GM12864 (cell line): Measurements from ENCODE around the gene CHERP.

Experiments used
- DNase-seq: peaks from one replicate; pipeline ENCODE4 v3.0.0-alpha.2; 2011; ENCODE audit warnings: low read depth
- H3K4me3 ChIP-seq: 2 replicates; pipeline ENCODE4 v1.5.1; 2011; ENCODE audit warnings: mild to moderate bottlenecking, low read depth, low read length, control low read depth
- TF ChIP-seq, protein P1 (sequence below): IDR thresholded peaks from 2 replicates; pipeline ENCODE4 v1.5.1; 2011; ENCODE audit warnings: low read depth, mild to moderate bottlenecking, moderate library complexity, low read length, control low read depth, inconsistent platforms; ENCODE audit errors: missing control alignments

The CHERP gene, protein sequence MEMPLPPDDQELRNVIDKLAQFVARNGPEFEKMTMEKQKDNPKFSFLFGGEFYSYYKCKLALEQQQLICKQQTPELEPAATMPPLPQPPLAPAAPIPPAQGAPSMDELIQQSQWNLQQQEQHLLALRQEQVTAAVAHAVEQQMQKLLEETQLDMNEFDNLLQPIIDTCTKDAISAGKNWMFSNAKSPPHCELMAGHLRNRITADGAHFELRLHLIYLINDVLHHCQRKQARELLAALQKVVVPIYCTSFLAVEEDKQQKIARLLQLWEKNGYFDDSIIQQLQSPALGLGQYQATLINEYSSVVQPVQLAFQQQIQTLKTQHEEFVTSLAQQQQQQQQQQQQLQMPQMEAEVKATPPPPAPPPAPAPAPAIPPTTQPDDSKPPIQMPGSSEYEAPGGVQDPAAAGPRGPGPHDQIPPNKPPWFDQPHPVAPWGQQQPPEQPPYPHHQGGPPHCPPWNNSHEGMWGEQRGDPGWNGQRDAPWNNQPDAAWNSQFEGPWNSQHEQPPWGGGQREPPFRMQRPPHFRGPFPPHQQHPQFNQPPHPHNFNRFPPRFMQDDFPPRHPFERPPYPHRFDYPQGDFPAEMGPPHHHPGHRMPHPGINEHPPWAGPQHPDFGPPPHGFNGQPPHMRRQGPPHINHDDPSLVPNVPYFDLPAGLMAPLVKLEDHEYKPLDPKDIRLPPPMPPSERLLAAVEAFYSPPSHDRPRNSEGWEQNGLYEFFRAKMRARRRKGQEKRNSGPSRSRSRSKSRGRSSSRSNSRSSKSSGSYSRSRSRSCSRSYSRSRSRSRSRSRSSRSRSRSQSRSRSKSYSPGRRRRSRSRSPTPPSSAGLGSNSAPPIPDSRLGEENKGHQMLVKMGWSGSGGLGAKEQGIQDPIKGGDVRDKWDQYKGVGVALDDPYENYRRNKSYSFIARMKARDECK

DNA sequence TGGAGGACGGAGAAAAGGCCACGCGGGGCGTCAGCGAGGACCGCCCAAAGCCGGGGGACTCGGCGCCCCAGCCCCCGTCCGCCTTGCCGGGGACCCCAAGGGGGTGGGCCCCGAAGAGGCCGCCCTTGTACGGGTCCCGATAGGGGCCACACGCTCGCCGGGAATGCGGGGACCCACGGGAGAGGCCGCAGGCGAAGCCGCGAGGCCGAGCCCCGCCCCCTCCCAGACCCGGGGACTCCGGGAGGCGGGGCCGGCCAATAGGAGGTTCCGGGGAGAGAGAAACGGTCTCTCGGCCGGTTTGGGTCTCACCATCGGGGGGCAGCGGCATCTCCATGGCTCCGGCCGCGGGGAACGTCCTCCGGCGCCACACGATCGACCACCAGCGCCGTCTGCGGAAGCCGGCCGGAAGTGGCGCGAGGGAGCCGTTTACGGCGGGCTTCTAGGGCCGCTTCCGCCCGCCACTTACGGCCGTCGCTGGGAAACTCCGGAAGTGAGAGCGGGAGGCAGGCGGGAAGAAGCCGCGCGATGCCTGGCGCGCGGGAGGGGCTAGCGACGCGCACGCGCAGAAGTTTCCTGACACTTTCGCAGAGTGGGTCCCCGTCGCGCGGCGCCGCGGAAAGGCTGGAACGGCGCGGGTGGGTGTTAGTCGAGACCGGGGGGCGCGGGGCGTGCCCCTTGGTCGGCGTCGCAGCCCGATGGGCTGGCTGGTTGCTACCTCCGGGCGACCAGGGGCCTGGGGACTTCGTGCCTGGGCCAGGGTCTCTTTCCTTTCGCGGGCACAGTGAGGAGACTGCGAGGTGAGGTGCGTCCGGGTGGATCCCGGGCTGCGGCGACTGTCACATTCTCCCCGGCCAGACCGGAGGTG is at the start of gene CHERP:
CHERP (minus strand) TSS at position 393 of the 865 bp plus-strand sequence; CDS start at position 334, 59 bp downstream.
- DNase-seq = peak; percentile 76
- TF ChIP-seq, protein P1, sequence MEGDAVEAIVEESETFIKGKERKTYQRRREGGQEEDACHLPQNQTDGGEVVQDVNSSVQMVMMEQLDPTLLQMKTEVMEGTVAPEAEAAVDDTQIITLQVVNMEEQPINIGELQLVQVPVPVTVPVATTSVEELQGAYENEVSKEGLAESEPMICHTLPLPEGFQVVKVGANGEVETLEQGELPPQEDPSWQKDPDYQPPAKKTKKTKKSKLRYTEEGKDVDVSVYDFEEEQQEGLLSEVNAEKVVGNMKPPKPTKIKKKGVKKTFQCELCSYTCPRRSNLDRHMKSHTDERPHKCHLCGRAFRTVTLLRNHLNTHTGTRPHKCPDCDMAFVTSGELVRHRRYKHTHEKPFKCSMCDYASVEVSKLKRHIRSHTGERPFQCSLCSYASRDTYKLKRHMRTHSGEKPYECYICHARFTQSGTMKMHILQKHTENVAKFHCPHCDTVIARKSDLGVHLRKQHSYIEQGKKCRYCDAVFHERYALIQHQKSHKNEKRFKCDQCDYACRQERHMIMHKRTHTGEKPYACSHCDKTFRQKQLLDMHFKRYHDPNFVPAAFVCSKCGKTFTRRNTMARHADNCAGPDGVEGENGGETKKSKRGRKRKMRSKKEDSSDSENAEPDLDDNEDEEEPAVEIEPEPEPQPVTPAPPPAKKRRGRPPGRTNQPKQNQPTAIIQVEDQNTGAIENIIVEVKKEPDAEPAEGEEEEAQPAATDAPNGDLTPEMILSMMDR = no peak
- H3K4me3 ChIP-seq = peak within 1 kb of the TSS; percentile 77

DNA sequence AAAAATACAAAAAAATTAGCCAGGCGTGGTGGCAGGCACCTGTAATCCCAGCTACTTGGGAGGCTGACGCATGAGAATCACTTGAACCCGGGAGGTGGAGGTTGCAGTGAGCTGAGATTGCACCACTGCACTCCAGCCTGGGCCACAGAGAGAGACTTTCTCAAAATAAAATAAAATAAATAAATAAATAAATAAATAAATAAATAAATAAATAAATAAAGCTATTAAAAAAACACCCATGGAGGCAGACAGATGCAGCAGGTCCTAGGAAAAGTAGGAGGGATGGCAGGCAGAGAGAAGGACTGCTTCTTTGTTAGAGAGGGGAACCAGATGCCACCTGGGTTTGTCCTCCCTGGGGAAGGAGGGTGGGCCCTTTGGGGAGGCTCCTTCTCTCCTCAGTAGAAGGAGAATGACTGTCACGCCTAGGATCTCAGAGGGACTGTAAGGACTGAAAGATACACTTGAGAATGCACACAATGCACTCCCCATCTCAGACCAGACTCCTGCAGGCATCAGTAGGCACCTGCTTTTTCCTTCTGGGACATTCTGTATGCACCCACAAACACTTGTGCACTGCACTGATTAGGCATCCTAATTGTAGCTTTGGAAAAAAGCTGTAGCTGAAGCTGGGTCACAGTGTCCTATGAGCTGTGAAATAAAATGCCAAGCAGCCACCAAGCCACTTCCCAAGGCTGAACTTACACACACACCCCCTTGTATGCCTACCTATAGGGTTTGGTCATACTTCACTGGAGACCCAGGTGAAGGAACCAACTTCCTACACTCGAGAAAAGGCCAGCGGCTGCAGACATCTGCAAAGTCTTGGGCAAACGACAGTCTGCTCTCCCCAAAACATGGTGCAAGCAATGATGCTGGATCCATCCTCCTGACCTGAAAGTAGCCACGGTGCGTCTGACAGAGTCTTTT is 48.9 kb upstream of the CHERP start:
- TF ChIP-seq, protein P1 = no peak
- DNase-seq = no peak
- no peak overlapping the region for H3K4me3 ChIP-seq

DNA sequence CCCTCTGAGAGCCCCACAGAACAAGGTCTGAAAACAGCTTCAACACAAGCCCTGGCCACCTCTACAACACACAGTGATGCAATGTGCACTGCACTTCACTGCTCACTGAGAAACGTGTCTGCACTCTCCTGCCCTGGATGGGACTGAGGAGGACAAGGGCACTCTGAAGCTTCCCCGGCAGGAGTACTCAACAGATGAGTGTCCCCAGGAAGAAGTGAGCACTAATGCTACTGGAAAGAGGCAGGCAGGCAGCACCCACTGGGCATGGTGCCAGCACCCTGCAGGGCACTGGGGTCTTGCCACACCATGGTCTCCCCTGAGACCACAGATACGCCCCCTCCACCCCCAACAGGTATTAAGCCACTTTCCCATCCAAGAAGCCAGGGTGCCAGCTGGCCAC is 47.7 kb upstream of the CHERP start:
- no peak overlapping the region for H3K4me3 ChIP-seq
- DNase-seq = no peak
- TF ChIP-seq, protein P1 = no peak

DNA sequence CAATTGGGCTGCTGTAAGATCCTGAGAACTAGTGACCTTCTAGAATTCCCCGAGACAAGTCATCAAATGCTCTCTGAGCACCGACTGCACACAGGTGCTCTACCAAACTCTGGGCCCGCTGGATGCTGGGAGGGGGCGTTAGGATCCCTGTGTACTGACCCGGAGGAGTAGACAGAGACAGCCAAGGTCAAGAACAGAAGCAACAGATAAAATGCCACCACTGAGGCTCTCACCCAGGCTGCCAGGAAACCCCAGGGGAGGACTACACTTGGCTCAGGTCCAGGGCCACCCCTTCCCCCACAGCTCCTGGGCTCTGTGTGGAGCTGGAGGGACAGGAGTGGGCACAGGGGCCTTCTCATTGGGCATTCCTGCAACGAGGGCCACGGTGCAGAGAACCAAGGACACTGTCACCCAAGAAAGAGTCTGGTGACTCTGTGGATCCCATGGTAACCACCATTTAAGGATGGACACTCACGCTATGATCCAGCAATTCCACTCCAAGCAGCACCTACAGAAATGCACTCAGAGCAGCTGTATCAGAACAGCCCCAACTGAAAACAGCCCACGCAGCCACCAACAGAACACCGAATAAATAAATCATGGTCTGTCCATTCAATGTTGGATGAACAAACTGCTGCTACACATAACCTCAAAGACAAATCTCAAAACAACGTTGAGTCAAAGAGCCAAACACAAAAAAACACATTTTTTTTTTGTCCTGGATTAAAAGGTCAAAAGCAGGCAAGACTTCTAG is 46.8 kb upstream of the CHERP start:
- TF ChIP-seq, protein P1 = no peak
- no peak for DNase-seq
- peak overlapping the region; percentile 80 for H3K4me3 ChIP-seq

DNA sequence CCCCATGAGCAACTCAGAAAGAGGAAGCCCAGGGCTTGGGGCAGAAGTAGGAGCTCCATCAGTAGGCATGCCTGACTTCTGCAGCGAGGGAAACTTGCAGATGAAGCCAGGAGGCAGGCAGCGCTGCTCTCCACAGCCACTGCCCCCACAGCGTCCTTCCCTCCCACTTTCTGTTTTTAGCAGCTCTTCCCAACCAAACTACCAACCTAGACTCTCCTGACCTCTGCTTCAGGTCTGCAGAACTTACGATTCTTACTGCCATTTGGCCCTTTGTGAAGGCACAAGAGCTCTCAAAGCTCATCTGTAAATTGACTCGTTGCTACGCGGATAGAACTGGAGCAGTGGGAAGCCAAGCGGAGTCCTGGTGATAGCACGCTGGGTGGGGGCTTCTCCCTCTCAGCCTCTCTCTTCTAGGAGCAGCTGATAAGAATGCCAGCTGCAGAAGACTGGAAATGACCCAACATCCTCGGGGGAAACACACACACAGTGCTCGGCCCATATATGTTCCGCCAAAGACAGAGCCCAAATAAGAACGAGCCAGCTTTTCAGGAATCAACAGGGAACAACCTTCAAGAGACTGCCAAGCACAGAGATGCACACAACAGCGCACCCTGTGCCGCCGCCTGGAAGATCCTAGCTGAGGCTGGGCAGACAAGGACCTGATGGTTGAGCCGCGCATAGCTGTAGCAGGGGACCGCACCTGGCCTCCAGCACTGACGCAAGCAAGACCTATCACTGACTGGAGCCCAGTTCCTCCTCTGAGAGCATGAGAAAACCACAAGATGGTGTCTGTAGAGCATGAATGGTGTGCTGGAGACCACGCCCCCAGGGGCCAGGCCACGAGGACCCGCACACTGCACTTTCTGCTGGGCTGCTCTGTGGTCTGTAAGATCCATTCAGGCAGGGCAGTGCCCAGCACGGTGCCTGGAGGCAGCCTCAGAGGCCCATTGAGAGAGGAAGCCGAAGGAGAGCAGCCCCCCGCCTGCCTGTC is 45.9 kb upstream of the CHERP start:
- peak overlapping the region; percentile 80 for H3K4me3 ChIP-seq
- DNase-seq = peak; percentile 90
- TF ChIP-seq, protein P1 = no peak
